ENCODE results near the gene UNC13D. TPM values are rescaled to one million over a fixed set of nuclear protein-coding genes. Genes with fewer than 3 reads are reported as not detected.

UNC13D gene
- total RNA-seq, 1 experiment from 2014 or later = 20.2 TPM

DNA sequence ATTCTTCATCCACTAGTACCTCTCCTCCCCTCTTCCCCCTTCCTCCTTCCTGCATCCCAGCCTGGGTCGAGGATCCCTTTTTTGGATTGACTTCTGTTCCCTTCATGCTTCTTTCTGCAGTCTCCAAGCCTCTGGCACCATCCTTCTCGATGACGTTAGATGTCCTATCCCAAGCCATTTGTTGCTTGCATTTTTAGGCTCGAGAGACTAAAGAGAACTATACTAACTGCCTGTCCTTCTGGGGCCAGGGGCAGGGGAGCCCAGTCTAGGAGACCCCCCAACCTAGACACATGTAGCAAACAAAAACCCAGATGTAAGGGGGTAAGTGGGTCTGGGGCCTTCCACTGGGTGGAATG, 35.7 kb downstream of the UNC13D start:
- Histone ChIP-seq H3K4me3 (replicated peaks in 1 of 2; ENCODE audit: low read depth in 1 of 2, low read length in 2 of 2) (no peak overlapping the region), H3K27ac (ENCODE audit: low read depth, low read length) (no peak overlapping the region), H3K79me2 (ENCODE audit: insufficient read depth, low read length) (peaks cover 4% of the 10 kb centered on the region), H3K36me3 (ENCODE audit: control insufficient read depth in 1 of 2, insufficient read depth in 2 of 2, low read length in 2 of 2) (peaks cover 13 to 16% of the 10 kb centered on the region in 2 experiments; a peak in 2 of 4 replicates), H3K9me2 (ENCODE audit: insufficient read depth) (no peaks in the 10 kb centered on the region), H2AFZ (ENCODE audit: low read depth, low read length, poor library complexity, severe bottlenecking) (no peak overlapping the region), H3K4me2 (ENCODE audit: low read length) (no peak overlapping the region), H3K9me3 (ENCODE audit: control insufficient read depth in 1 of 2, insufficient read depth in 1 of 2, low read depth in 1 of 2, low read length in 2 of 2) (no peaks in the 10 kb centered on the region), H4K20me1 (ENCODE audit: insufficient read depth) (no peaks in the 10 kb centered on the region), H3K4me1 (ENCODE audit: control insufficient read depth in 1 of 2, insufficient read depth in 2 of 2, low read length in 2 of 2) (no peaks in the 10 kb centered on the region), H3K9ac (ENCODE audit: low read length) (no peak overlapping the region), H3K27me3 (ENCODE audit: insufficient read depth, low read length) (no peaks in the 10 kb centered on the region)
- BruUV-seq (replicated peaks) = no TSS peak
- ChIA-PET CTCF (no interaction called here), POLR2A (no interaction called here), RAD21 (ENCODE audit: low non-redundant PET in 1 of 2, low total read pairs in 2 of 2, uncharacterized antibody in 2 of 2, unreplicated experiment in 2 of 2) (no interaction called here)
- DNase-seq (ENCODE audit: low read depth, low spot score) (no peak), ATAC-seq (no peak)
- TF ChIP-seq EZH2 (IDR thresholded peaks at IDR 0.05) (no peak), SP1 (IDR thresholded peaks at IDR 0.05; ENCODE audit: low read depth) (no peak), CBX3 (IDR thresholded peaks at IDR 0.05; ENCODE audit: low read depth) (no peak), REST (IDR thresholded peaks at IDR 0.05; ENCODE audit: low read depth) (no peak), FOSL1 (IDR thresholded peaks at IDR 0.05; ENCODE audit: low read depth) (no peak), ZNF274 (IDR thresholded peaks at IDR 0.05; ENCODE audit: low read depth, low read length) (no peak), POLR2AphosphoS5 (IDR thresholded peaks at IDR 0.05; ENCODE audit: low read depth, low read length) (no peak), ZFX (IDR thresholded peaks at IDR 0.05) (no peak), EZH2phosphoT487 (IDR thresholded peaks at IDR 0.05; ENCODE audit: borderline replicate concordance) (no peak), SIN3A (IDR thresholded peaks at IDR 0.05; ENCODE audit: low read depth) (no peak), RAD21 (IDR thresholded peaks at IDR 0.05; ENCODE audit: low read depth) (no peak), MAX (IDR thresholded peaks at IDR 0.05) (no peak), EGR1 (IDR thresholded peaks at IDR 0.05; ENCODE audit: low read depth) (no peak)
- intact Hi-C loops (cut with micrococcal nuclease) = no loop called here
